Measurements from ENCODE around the gene TCF7L2. TPM values are rescaled to one million over a fixed set of nuclear protein-coding genes. Genes with fewer than 3 reads are reported as not detected.

The TCF7L2 gene
- total RNA-seq, 1 experiment from 2014 or later = 16.1 TPM

DNA sequence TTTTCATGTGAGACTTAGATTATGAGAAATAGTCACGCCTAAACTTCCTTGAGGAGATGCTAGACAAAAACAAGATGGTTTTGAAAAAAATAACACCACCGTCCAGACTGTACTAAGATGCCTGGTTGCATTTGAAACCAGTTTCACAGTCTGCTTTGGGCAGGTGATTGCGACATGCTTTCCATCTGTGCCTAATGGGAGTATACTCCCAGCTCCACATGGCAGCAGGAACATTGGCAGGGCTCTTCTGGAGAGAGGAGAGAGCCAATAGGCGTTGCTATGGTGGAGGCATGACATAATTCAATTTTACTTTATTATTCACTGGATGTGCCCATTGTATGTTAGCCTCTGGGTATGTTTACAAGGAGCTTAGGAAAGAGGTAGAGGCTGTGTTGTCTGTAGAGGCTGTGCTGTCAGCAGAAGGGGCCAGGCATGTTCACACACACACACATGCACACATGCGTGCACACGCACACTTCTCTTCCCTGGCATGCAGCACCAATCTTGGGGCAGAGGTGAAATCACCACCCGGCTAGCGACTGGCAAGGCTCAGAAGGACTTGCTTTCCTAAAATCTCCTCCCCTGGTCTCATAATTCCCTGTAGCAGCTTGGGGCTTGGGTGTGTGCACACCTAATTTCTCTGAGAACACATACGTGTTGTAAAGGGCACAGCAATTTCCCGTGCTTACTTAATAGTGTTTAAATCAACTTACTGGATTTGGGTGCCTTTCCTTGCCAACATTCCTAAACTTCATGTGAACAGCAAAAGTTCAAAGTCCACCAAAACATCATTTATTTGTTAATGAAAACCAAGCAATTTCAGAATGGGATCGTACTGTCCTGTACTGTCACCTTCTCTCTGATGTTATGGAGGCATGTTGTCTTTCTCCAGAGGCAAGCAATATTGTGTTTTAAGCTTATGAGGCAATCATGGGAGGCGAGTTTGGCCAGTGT lies 162.1 kb downstream of the TCF7L2 start:
- H3K4me1 ChIP-seq (ENCODE audit: insufficient read depth, low read length) = no peaks in the 10 kb centered on the region
- BruUV-seq (replicated peaks) = no TSS peak
- CTCF ChIA-PET = no interaction called here

GRCh38 chr10:113113241-113113640 lies 163.2 kb downstream of the TCF7L2 start:
- Histone ChIP-seq H3F3A (ENCODE audit: low read length, unreplicated experiment) (no peaks in the 10 kb centered on the region), H3K9ac (ENCODE audit: low read length) (no peak overlapping the region), H3K27ac (ENCODE audit: low read length) (no peak overlapping the region), H3K36me3 (ENCODE audit: low read depth, low read length) (peaks cover 4% of the 10 kb centered on the region; the same call in 1 of the 2 replicates), H3K4me2 (ENCODE audit: low read length) (no peak overlapping the region), H3K27me3 (ENCODE audit: low read length) (no peaks in the 10 kb centered on the region), H4K20me1 (ENCODE audit: low read length) (no peaks in the 10 kb centered on the region), H3K4me1 (ENCODE audit: insufficient read depth, low read length) (no peaks in the 10 kb centered on the region), H3K9me2 (replicated peaks; ENCODE audit: low read length) (no peaks in the 10 kb centered on the region), H3K9me3 (ENCODE audit: low read length) (no peaks in the 10 kb centered on the region), H2AFZ (ENCODE audit: low read length) (no peak overlapping the region), H3K4me3 (ENCODE audit: low read length) (no peak overlapping the region), H3K79me2 (ENCODE audit: low read length) (peaks cover 22% of the 10 kb centered on the region; the same call in 1 of the 2 replicates)
- no peak for ATAC-seq
- intact Hi-C loops (cut with micrococcal nuclease) = no loop called here
- no peak for TF ChIP-seq EZH2 (IDR thresholded peaks at IDR 0.05; ENCODE audit: low read length, unreplicated experiment)
- DNase-seq = no peak
- POLR2A ChIA-PET (ENCODE audit: unreplicated experiment) = no interaction called here
- BruUV-seq (replicated peaks) = no TSS peak
- CTCF ChIA-PET = no interaction called here

More for the DNA sequence above, 162.1 kb downstream of the TCF7L2 start:
- H3K27ac ChIP-seq (ENCODE audit: low read length) = no peak overlapping the region
- no peak overlapping the region for H3K4me3 ChIP-seq (ENCODE audit: low read length)
- intact Hi-C loops (cut with micrococcal nuclease) = no loop called here
- peaks cover 4% of the 10 kb centered on the region; the same call in 1 of the 2 replicates for H3K36me3 ChIP-seq (ENCODE audit: low read depth, low read length)
- no peaks in the 10 kb centered on the region for H4K20me1 ChIP-seq (ENCODE audit: low read length)
- no peak overlapping the region for H3K4me2 ChIP-seq (ENCODE audit: low read length)
- H3K9me3 ChIP-seq (ENCODE audit: low read length) = no peaks in the 10 kb centered on the region
- no peaks in the 10 kb centered on the region for H3K9me2 ChIP-seq (replicated peaks; ENCODE audit: low read length)
- POLR2A ChIA-PET (ENCODE audit: unreplicated experiment) = no interaction called here
- DNase-seq (no peak), ATAC-seq (no peak)
- H3K79me2 ChIP-seq (ENCODE audit: low read length) = peaks cover 22% of the 10 kb centered on the region; the same call in 1 of the 2 replicates
- no peaks in the 10 kb centered on the region for H3K27me3 ChIP-seq (ENCODE audit: low read length)
- H3K9ac ChIP-seq (ENCODE audit: low read length) = no peak overlapping the region
- no peak overlapping the region for H2AFZ ChIP-seq (ENCODE audit: low read length)
- no peaks in the 10 kb centered on the region for H3F3A ChIP-seq (ENCODE audit: low read length, unreplicated experiment)
- TF ChIP-seq EZH2 (IDR thresholded peaks at IDR 0.05; ENCODE audit: low read length, unreplicated experiment) = no peak
- no peak for TF ChIP-seq EZH2phosphoT487 (IDR thresholded peaks at IDR 0.05; ENCODE audit: borderline replicate concordance, low read length)
- no peak for TF ChIP-seq CTCF (conservative IDR thresholded peaks at IDR 0.05; ENCODE audit: low read depth, low read length)

- Histone ChIP-seq H3K79me2 (ENCODE audit: low read length) (peaks cover 24% of the 10 kb centered on the region; the same call in 1 of the 2 replicates), H2AFZ (ENCODE audit: low read length) (no peak overlapping the region), H3K4me1 (ENCODE audit: insufficient read depth, low read length) (no peaks in the 10 kb centered on the region), H3K36me3 (ENCODE audit: low read depth, low read length) (no peaks in the 10 kb centered on the region), H3K9me2 (replicated peaks; ENCODE audit: low read length) (no peaks in the 10 kb centered on the region), H3K4me3 (ENCODE audit: low read length) (no peak overlapping the region), H3K4me2 (ENCODE audit: low read length) (no peak overlapping the region), H3K9ac (ENCODE audit: low read length) (no peak overlapping the region), H4K20me1 (ENCODE audit: low read length) (no peaks in the 10 kb centered on the region), H3F3A (ENCODE audit: low read length, unreplicated experiment) (no peaks in the 10 kb centered on the region), H3K9me3 (ENCODE audit: low read length) (no peaks in the 10 kb centered on the region), H3K27me3 (ENCODE audit: low read length) (no peaks in the 10 kb centered on the region), H3K27ac (ENCODE audit: low read length) (no peak overlapping the region)
- ChIA-PET POLR2A (ENCODE audit: unreplicated experiment) (no interaction called here), CTCF (no interaction called here)
- no TSS peak for BruUV-seq (replicated peaks)
- TF ChIP-seq EZH2phosphoT487 (IDR thresholded peaks at IDR 0.05; ENCODE audit: borderline replicate concordance, low read length) (no peak), CTCF (conservative IDR thresholded peaks at IDR 0.05; ENCODE audit: low read depth, low read length) (no peak), EZH2 (IDR thresholded peaks at IDR 0.05; ENCODE audit: low read length, unreplicated experiment) (no peak)
- no peak for DNase-seq
- intact Hi-C loops (cut with micrococcal nuclease) = no loop called here
- ATAC-seq = no peak
Observed at GRCh38 chr10:113113918-113114317, 163.9 kb downstream of the TCF7L2 start.

Measured in PC-3 (cell line).